ENCODE results near the gene AUTS2.
A peak's percentile ranks its signal among the peaks of the same experiment; 100 is the strongest.
"Not testable (repeated sequence)": the region's sequence is repeated elsewhere in the genome, so short reads cannot be mapped to it uniquely, and the experiment has no call there.

AUTS2 gene

DNA sequence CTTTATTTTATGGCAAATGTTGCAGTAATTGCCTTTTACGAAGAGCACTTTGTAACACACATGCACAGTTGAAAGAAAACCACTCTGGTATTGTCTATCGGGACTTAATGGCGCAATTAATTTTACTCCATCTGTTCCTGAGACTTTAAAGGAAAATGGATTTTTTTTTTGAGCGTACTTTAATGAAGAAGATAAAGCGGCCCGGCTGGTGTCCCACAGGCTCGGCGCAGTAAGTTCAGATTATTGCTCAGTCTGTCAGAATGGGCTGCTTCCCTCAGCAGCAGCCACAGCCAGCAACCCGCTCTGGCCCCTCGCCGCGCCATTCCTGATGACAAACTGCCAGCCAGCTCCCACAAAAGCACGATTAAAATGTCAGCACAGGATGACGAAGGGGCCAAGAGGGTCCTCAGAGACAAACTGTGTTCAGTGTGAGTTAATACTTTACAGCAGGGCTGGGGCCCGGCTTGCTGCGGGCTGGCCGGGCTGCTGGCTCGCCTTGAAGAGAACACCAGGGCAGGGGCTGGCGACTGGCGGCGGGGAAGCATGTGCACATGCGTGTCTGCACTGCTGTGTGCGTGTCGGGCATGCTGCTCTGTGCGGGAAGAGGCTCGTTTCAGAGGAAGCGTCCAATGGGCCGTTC lies 1032.7 kb downstream of the AUTS2 start:
- DNase-seq (ENCODE audit: low spot score) = no peak

DNA sequence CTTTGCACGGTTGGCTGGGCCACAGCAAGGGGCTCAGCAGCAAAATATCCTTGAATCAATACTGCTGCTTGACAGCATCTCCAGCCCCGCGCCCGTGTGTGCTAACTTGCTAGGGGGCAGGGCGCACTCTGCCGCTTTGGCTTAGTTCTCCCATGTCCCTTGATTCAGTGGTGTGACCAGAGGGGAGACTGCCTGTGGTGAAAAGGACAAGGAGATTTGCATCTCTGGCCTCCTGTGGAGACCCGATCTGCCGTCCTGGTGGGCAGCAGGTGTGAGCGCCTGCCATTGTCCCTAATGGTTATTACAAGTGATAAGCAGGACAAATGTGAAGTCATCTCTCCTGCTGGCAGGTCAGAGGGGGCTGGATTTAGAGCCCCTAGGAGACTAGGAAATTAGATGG lies 1033.4 kb downstream of the AUTS2 start:
- DNase-seq (ENCODE audit: low spot score) = no peak

- DNase-seq (ENCODE audit: low spot score) = no peak
Measured at GRCh38 chr7:70632400-70632799, 1034.1 kb downstream of the AUTS2 start.

- DNase-seq (ENCODE audit: low spot score) = no peak
Measured at GRCh38 chr7:70634071-70634470, 1035.8 kb downstream of the AUTS2 start.

GRCh38 chr7:70634610-70635068 lies 1036.4 kb downstream of the AUTS2 start:
- DNase-seq (ENCODE audit: low spot score) = peak; percentile 89

GRCh38 chr7:70635633-70636032 lies 1037.4 kb downstream of the AUTS2 start:
- DNase-seq (ENCODE audit: low spot score) = no peak

DNA sequence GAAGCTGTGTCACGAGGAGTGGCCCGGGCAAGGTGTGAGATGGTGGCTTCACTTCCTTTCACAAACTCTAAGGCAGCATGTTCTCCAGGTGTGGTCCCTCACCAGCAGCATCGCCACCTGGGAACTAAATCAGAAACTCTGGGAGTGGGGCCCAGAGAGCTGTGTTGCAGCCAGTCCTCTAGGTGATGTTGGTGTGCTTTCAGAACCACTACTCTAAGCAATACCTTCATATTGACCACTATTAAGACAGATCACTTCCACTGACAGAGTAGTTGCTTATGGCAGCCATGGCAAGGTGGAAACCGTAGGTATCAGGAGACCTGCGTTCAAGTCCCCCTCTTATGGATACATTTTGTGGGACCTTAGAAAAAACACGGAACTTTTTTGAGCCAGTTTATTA lies 1037.9 kb downstream of the AUTS2 start:
- no peak for DNase-seq (ENCODE audit: low spot score)

GRCh38 chr7:70637726-70638125 lies 1039.5 kb downstream of the AUTS2 start:
- DNase-seq (ENCODE audit: low spot score) = no peak

DNA sequence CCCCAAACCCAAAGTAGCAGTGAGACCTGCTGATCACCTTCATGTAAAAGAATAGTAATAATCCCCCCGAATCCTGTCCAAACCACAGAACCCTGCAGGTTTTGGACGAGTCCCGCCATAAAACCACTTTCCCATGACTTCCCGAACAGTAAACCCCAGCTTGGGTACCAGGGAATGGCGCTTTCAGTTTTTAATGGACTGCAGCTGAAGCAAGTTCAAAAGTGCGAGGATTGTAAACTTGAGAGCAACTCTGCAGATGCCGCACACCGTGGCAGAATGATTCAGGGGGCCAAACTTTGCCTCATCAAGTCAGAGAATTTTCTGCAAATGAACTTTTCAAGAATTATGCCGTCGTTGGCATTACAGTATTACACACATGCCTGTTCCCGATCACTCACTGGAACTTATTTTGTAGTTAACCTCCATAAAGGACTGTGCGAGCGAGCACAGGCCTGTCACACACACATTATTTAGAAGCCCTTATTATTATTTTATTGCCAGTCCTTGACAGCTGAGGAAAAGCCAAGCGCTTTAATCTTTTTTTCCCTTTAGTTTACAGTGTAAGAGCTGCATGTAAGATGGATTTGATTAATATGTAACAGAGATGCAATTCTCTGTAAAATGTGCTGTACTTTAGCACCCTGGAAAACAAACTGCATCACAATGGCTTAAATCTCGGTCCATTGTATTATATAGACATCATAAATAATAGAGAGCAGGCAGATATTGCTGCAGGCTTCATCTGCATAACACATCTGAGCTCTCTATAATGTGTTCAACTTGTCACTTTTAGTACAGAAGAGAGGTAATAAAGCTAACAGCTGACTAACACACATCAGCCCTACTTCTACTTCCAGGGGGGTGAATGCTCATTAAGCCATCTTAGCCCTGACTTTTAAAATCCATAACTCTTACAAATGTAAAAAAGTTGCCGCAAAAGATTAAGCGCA lies 1040.2 kb downstream of the AUTS2 start:
- DNase-seq (ENCODE audit: low spot score) = no peak

GRCh38 chr7:70640266-70640833 lies 1042.1 kb downstream of the AUTS2 start:
- DNase-seq (ENCODE audit: low spot score) = peak; percentile 48

DNA sequence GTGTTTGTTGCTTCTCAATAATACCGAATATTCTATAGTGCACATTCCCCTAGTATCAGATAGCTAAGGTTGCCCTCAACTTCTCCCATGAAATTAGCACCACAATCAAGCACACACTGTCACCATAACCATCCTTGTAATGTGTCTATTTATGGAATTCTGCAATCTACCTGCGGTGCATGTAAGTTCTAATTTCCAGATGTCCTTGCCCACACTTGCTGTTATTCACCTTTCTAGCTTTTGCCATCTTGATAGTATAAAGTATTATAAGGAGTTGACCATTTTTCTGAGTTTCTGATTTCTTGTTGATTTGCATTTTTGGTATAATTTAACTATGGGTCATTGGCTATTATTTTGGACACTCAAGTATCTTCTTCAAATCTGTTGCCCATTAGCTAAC lies 1043.6 kb downstream of the AUTS2 start:
- no peak for DNase-seq (ENCODE audit: low spot score)

GRCh38 chr7:70645279-70645678 lies 1047.0 kb downstream of the AUTS2 start:
- DNase-seq (ENCODE audit: low spot score) = no peak

GRCh38 chr7:70645876-70646351 lies 1047.6 kb downstream of the AUTS2 start:
- DNase-seq (ENCODE audit: low spot score) = no peak

DNA sequence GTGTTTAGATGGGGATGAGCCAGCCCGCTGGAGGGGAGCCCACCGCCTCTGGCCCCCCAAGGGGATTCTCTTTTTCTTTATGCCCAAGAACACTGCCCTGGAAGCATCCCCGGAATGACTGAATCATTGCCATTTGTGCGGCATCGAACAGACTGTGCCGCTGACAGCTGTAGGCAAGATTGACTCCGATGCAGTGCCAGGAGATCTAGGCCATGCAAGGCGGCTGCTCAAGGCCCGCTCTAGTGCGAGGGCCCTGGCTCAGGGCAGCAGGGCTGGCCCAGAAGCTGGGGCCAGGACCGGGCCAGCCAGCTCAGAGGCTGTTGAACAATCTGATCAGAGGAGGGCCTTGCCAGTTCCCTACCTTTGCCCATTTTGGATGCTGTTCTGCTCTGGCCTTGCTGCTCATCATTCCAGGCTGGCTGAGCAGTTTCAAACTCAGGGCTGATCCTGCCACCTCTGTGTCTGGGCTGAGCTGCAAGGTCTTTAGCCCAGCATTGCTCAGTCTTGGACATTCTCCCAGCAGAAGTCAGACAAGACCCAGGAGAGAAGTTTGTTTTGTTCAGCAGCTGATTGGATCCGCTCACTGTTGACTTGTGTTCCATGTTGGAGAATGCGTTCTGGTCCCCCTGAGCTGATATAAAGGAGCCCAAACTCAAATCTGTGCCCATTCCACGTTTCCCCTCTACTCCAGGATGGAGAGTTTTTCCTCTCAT lies 1048.4 kb downstream of the AUTS2 start:
- DNase-seq (ENCODE audit: low spot score) = no peak

- DNase-seq (ENCODE audit: low spot score) = peak; percentile 70
Measured at GRCh38 chr7:70647801-70648498, 1049.7 kb downstream of the AUTS2 start.

GRCh38 chr7:70648499-70648861 lies 1050.2 kb downstream of the AUTS2 start:
- not testable (repeated sequence) for DNase-seq (ENCODE audit: low spot score)

- no peak for DNase-seq (ENCODE audit: low spot score)
Measured at GRCh38 chr7:70649323-70649722, 1051.0 kb downstream of the AUTS2 start.

- no peak for DNase-seq (ENCODE audit: low spot score)
Measured at GRCh38 chr7:70654146-70654545, 1055.9 kb downstream of the AUTS2 start.

GRCh38 chr7:70654979-70655378 lies 1056.7 kb downstream of the AUTS2 start:
- no peak for DNase-seq (ENCODE audit: low spot score)

DNA sequence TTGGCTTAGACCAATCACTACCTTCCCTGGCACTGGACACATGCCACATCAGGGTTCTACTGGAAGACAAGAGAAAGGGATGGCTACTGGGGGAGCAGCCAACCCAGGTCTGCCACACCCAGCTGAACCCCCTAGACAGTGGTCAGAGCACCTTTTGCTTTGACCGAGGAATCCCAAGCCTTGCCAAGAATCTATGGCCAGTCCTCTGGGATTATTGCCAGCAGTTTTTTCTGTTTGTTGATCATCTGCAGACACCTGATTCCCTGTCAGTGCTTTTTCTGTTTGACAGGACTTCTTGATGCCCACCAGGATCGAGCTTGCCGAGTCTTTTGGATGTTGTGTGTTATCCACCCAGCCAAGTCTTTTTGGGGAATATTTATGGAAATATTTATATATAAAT lies 1057.4 kb downstream of the AUTS2 start:
- DNase-seq (ENCODE audit: low spot score) = no peak

DNA sequence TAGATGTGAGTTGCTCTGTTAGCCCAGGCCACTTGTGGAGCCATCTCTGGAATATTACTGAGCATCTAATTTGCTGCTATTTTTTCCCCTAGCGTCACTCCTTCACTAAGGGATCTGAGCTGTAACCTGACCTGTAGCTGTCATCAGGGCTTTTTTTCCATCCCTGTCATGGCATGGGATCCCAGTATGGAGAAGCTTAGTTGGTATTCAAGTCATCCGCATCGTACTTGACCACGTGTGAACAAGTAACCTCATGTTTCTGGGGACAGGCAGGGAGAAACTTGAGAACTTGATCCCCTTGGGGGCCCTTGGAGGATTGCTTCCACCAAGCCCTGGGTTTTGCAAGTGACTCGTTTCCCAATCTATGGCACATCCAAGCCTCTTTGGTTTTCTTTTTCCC lies 1059.3 kb downstream of the AUTS2 start:
- DNase-seq (ENCODE audit: low spot score) = no peak
